HT1080 (cell line): ENCODE measurements around the gene KHDRBS2. TPM values are rescaled to one million over a fixed set of nuclear protein-coding genes. Genes with fewer than 3 reads are reported as not detected.
A peak's percentile ranks its signal among the peaks of the same experiment; 100 is the strongest.

Experiments used
- DNase-seq: peaks from one replicate; pipeline ENCODE4 v3.0.0-alpha.2; 2015; ENCODE audit warnings: low read depth
- total RNA-seq: library from RNA; depleted of rRNA; stranded (reverse); fragments of >200 nt; shearing (Covaris generic); gene quantifications from 2 replicates; pipeline ENCODE4 v1.2.3, GENCODE V29; 2014

Gene KHDRBS2
- total RNA-seq, 1 experiment from 2014 or later: not detected

DNA sequence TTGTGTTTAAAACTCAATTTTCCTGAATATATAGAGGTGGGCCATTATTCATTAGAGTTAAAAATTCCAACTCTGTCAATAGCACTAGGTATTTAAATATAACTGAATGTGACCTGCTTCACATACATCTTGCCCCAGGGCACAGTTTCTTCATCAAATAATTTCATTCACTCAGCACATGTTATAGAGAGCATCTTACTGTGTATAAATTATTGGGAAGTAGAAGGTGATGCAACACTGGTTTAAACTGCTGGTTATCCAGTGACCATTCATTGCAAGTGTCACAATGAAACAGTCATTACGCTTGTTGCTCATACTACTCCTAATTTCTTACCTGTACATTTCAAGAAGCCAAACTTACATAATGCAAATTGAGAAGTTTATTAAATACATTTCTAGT is 93.4 kb downstream of the KHDRBS2 start:
- no peak for DNase-seq

DNA sequence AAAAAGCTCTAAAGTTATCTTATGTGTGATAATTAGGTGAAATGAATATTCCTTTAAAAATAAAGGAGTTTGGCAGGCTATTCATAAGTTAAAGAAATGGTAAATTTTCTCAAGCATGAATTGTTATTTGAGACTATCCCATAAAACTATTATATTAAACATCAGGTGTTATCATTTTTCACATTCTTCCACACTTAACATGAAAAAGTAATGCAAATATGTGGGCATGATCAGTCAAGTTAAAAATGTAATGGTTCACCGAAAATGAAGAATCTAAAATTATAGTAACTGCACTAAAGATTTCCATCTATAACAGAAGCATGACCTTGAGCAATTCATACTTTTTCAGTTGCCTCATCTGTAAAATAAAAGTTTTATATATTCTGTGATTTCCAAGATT is 110.8 kb downstream of the KHDRBS2 start:
- no peak for DNase-seq

DNA sequence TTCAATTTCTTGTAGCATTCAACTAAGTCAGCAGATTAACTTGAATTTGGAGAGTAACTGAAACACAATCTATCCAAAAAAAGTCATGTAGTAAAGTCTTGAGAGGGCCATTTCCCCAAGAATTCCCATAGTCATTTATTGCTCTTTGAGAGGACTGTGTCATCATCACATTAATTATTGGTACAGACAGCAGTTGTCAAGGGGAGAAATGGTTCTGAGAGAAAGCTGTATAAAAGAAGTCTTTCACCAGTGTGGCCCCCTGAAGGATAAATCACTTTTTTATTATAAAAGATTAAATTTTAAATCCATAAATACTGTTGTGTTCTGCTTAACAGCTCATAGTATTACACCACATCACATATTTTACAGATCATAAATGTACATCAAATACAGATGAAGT is 111.5 kb downstream of the KHDRBS2 start:
- DNase-seq: no peak

GRCh38 chr6:62167736-62168135 is 118.3 kb downstream of the KHDRBS2 start:
- no peak for DNase-seq

GRCh38 chr6:62162858-62163257 is 123.2 kb downstream of the KHDRBS2 start:
- no peak for DNase-seq

DNA sequence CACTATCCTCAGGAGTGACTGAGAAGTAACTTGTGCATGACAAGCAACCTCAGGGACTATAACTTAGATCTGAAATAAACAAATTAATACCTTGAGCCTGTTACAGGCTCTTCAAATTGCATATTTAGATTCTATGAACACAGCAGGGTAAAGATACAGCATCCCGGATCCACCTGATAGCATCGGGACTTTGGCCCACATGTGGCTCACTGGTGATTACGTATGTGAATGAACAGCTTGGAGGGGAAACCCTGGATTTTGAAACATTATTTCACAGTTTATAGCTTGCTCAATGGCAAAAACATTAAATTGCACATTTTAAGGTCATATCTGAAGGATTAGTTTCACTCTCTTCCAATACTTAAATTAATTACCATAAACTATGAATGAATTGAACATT is 133.2 kb downstream of the KHDRBS2 start:
- no peak for DNase-seq

- DNase-seq: peak; percentile 39
Measured at GRCh38 chr6:62150048-62150663, 135.9 kb downstream of the KHDRBS2 start.

GRCh38 chr6:62146954-62147853 is 138.8 kb downstream of the KHDRBS2 start:
- no peak for DNase-seq

GRCh38 chr6:62129127-62129526 is 156.9 kb downstream of the KHDRBS2 start:
- DNase-seq: no peak

DNA sequence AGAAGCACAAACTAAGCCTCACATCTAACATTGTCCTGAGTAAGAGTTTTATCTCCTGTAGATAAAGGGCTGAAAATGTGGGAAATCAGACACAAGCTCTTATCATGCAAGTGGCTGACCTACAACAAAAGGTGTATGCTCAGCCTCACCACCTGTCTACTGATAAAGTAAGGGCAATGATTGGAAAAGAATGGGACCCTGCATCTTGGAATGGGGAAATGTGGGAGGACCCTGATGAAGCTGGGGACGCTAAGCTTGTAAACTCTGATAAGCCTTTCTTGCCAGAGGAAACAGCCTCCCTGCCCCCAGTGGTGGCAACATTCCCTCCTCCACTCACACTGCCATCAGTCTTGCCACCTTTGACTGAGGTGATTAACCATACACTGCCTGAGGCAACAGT is 166.6 kb downstream of the KHDRBS2 start:
- no peak for DNase-seq

GRCh38 chr6:62103186-62103859 is 182.7 kb downstream of the KHDRBS2 start:
- no peak for DNase-seq

DNA sequence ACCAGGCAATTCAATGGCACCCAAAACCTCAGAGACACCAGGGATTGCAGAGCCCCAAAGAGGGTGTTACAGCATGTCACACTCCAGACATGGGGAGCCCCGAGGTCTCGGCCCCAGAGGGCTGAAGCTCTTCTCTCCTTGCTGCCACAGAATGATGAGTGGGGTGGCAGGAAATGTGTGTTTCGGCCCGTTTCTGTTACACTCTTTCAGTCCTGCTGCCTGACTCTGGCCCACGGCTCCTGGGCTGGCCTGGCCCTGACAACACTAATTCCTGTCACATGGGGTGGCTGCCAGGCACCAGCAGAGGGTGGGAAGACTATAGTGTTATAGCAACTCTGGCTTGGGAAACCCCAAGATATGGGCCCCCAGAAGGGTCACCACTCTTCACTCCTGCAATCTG is 183.6 kb downstream of the KHDRBS2 start:
- DNase-seq: no peak

DNA sequence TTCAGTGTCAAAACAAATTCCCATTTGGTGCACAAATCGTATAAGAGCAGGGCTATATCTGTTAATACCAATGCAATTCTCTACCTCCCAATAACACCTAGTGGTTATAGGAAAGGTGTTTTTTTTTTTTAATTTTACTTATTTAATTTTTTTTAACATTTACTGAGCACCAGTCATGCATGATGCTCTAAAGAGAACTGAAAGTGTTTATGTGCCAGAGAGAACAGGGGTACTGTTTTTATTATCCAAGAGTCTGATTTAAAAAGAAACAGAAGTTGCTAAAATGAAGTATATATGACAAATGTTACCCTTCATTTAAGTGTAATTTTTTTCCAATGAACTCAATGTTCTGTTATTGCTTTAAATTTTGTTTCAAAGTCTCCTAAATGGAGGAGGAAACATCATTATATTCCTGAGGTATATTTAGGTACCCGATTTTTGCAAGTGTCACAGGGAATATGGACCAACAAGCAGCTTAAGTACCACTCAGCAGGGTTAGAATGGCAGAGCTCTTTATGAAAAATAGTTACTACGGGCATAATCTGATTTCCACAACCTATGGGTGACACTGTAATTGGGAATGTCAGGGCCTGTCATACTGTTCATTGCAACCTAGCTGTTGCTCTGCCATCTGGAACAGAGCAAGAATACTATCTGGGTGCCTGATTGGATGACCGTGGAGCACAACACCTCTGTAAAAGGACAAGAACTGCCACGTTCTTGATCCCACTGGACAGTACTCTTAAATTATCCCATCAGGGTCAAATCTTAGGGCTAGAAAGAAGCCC is 195.4 kb downstream of the KHDRBS2 start:
- DNase-seq: no peak

DNA sequence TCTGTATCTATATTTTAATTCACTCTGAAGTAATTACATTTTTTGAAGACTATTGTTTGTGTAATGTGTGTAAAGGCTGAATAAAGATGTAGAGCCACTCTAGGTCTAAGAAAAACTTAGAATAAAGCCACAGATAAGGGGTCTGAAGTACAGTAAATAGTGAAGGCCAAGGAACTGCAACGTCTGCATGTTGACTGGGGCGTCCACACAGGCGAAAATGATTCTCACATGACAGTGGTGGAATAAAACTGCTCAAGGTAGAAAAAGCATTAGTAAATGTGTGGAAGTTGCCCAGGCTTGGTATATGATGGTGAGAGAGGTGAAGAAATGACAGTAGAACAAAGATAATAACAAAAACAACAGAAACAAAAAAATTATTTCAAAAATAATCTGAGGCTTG is 196.2 kb downstream of the KHDRBS2 start:
- DNase-seq: no peak

DNA sequence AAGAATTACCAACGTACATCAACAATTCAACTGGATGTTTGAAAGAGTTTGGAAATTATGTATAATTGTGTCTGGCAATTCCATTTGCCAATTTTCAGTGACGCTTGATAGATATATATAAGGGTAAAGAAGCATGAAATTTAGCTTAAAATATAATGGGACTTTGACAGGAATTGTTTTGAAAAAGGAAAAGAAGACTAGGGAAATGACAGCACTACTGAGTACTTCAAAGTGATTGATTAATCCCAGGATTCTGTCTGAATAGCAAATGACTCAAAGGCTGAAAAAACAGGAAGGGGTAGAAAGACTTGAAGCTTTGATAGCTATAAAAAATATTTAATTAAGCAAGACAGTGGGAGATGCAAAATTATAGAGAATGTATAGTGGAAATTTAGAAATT is 200.0 kb downstream of the KHDRBS2 start:
- no peak for DNase-seq

DNA sequence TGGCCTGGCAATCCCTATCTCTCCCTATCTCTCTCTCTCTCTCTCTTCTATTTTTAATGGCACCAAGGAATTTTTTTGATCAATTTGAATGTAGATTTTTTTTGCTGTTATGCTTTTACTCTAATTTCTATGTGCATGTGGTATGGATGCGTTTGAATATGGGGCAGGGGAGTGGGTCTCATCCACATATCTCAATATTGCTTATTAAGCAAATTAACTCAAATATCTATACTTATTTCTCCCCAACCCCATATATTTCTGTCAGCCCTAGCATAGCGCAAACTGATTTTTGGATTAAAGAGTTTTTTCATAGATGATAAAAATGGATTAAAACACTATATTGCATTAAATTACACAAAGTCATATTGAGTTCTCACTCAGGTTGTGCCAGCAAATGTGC is 210.2 kb downstream of the KHDRBS2 start:
- no peak for DNase-seq

DNA sequence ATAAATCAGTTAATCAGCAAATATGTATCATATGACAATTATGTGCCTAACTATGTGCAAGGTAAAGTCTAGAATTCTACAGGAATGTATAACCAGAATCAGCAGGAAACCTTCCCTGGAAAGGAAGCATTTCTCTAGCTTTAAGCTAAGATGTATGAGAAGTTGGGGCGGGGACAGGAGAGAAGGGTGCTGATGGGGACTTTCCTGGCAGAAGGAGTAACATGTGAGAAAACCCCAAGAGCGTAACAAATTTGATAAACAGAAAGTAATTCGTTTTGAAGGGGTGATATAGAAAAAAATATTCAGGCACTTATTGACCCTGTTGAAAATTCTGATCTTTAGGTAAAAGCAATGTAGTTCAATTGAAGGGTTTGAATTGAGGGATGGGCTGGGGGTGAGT is 226.1 kb downstream of the KHDRBS2 start:
- no peak for DNase-seq

DNA sequence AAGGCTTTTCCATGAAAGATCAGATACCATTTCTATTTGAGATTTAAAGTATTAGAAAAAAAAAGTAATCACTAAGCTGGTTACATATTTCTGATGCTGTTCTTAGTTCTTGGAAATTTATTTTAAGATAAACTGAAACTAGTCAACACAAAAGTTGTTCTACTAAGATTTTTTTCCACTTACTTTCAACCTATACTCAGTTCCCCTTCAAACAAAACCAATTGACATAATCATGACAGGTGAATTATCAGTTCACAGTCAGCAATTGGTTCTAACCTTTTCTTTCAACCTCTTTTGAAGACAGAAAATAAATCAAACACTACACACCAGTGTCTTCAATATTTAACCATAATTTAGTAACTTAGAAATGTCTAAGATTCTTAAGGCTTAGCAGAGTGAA is 228.7 kb downstream of the KHDRBS2 start:
- DNase-seq: no peak

DNA sequence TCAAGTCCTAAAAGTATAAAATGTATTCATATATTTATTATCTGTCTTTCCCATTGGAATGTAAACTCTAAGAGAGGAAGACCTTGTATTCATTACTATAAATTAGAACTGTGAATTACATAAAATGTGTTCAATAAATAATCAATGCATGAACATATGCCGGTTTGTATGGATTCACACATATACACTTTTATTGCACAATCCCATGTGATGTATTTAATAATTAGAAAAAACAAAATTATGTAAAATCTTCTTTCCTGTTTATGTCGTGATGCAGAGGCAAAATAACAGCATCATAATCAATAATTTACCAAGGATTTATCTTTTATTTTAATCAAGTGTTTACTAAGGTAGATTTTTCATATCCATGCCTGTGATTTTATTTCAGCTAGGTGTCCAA is 240.5 kb downstream of the KHDRBS2 start:
- no peak for DNase-seq

DNA sequence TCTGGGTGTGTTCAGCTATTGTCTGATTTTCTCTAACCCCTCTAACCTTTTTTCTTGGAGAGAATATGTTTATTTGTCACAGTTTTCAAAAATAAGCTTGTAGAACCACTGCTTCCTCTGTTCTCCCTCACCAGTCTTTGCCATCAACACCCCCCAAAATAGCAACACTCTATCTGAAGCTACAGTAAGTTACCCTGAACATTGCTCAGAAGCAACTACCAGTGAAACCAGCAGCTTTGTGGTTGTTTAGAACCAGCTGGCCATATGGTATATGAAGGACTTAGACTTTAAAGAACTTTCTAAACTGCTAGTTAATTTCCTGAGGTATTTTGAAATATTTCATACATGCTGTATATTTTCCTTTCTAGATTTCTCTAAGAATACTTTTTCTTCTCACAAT is 242.9 kb downstream of the KHDRBS2 start:
- DNase-seq: no peak

DNA sequence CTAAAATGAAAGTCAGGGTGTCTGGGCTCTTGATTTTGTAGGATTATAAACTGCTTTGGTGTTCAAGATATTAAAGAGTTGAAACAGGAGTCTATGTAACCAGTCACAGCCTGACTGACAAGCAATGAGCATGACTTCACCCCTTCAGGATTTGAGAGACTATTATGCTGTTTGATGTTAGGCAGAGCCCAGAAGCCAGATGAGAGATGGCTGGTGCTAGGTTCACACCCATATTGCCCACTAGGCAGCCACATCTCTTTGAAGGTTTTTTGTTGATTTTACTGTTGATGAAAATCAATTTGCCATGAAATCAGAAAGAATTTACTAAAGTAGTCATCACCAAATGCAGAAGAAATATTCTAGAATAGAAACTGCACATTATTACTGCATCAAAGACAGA is 243.6 kb downstream of the KHDRBS2 start:
- DNase-seq: no peak

GRCh38 chr6:62039605-62040004 is 246.4 kb downstream of the KHDRBS2 start:
- DNase-seq: peak; percentile 1
